GM12878 (cell line): ENCODE results near the gene PLEKHA7. TPM values are rescaled to one million over a fixed set of nuclear protein-coding genes. Genes with fewer than 3 reads are reported as not detected.

Experiments used
- ATAC-seq: fragments of 200-7000 bp; cut with Tn5 transposase; 3 replicates; pipeline ENCODE4 v1.9.1; 2020; ENCODE audit warnings: mild to moderate bottlenecking, moderate library complexity
- BruUV-seq: library from RNA; stranded (reverse); fragments of 400-500 nt; replicated peaks from 2 replicates; lab custom pipeline; 2021; lab: Mats Ljungman, UMichigan
- CTCF ChIA-PET: fragments of 300-600 bp; sonication (Branson Sonifier 250); formaldehyde crosslinking; extraction: SDS; loops from one replicate; lab custom pipeline; 2021; ENCODE audit warnings: inconsistent platforms; lab: Yijun Ruan, JAX
- POLR2A ChIA-PET: fragments of 350-600 bp; formaldehyde crosslinking; extraction: SDS; loops from one replicate; lab custom pipeline; 2021; ENCODE audit warnings: inconsistent platforms; lab: Charles Lee
- RAD21 ChIA-PET: fragments of 300-600 bp; sonication (Branson Sonifier 250); formaldehyde crosslinking; loops from one replicate; lab custom pipeline; 2023; ENCODE audit warnings: antibody characterized with exemption; ENCODE audit not compliant: unreplicated experiment; lab: Charles Lee
- SMC1A ChIA-PET: fragments of 300-600 bp; sonication (Branson Sonifier 250); formaldehyde crosslinking; loops from one replicate; lab custom pipeline; 2023; ENCODE audit not compliant: unreplicated experiment, uncharacterized antibody; lab: Charles Lee
- DNase-seq: peaks from one replicate; pipeline ENCODE4 v3.0.0-alpha.2; 2011; ENCODE audit warnings: low read depth, low spot score
- FAIRE-seq: peaks from 3 replicates; lab custom pipeline; 2011; peaks lifted over from hg19 to GRCh38; lab: Jason Lieb, UNC
- H2AFZ ChIP-seq: 2 replicates; pipeline ENCODE4 v1.6.0; 2011; ENCODE audit warnings: low read depth, low read length, control low read depth; ENCODE audit not compliant: control insufficient read depth
- H3K27ac ChIP-seq: 2 replicates; pipeline ENCODE4 v1.5.1; 2011; ENCODE audit warnings: control low read depth; ENCODE audit not compliant: control insufficient read depth, insufficient read depth
- H3K27me3 ChIP-seq, 2 experiments: replicated peaks in 1 of 2; 2 replicates each; pipeline versions ENCODE4 v1.6.0 to v1.6.1; 2011; ENCODE audit warnings: low read length in 1 of 2; ENCODE audit not compliant: control insufficient read depth in 2 of 2, insufficient read depth in 2 of 2
- H3K36me3 ChIP-seq, 2 experiments: 2 replicates each; pipeline ENCODE4 v1.5.1; 2011; ENCODE audit warnings: low read length in 1 of 2; ENCODE audit not compliant: control insufficient read depth in 2 of 2, insufficient read depth in 2 of 2
- H3K4me1 ChIP-seq: 2 replicates; pipeline ENCODE4 v1.6.1; 2011; ENCODE audit warnings: mild to moderate bottlenecking, low read length, moderate library complexity, mixed read lengths; ENCODE audit not compliant: control insufficient read depth, insufficient read depth
- H3K4me2 ChIP-seq: 2 replicates; pipeline ENCODE4 v1.6.0; 2011; ENCODE audit warnings: control low read depth; ENCODE audit not compliant: control insufficient read depth, insufficient read depth
- H3K4me3 ChIP-seq: fragments of 200-600 bp; sonication (generic); 2 replicates; pipeline ENCODE4 v1.5.1; 2016
- H3K79me2 ChIP-seq: 2 replicates; pipeline ENCODE4 v1.6.0; 2011; ENCODE audit warnings: low read length; ENCODE audit not compliant: control insufficient read depth, insufficient read depth
- H3K9ac ChIP-seq: 2 replicates; pipeline ENCODE4 v1.8.0; 2011; ENCODE audit warnings: low read length, control low read depth, mixed read lengths; ENCODE audit not compliant: control insufficient read depth, insufficient read depth
- H3K9me3 ChIP-seq: replicated peaks from 3 replicates; pipeline ENCODE4 v1.5.1; 2011; ENCODE audit warnings: mild to moderate bottlenecking, low read length; ENCODE audit not compliant: control insufficient read depth, insufficient read depth
- H4K20me1 ChIP-seq: 2 replicates; pipeline ENCODE4 v1.6.0; 2011; ENCODE audit not compliant: control insufficient read depth, insufficient read depth
- EP300 ChIP-seq, 2 experiments: fragments of 150-350 bp in 1 of 2; IDR thresholded peaks; 2 replicates each; pipeline ENCODE4 v1.6.1; 2011 to 2012; ENCODE audit warnings: low read depth in 2 of 2, low read length in 2 of 2, borderline replicate concordance in 1 of 2, improper control_type of control experiment in 1 of 2, inconsistent platforms in 1 of 2; ENCODE audit not compliant: control insufficient read depth in 1 of 2
- ETV6 ChIP-seq, 2 experiments: fragments of 450-650 bp in 1 of 2; IDR thresholded peaks in 1 of 2; conservative IDR thresholded peaks in 1 of 2; 2 replicates each; pipeline ENCODE4 v1.6.1; 2014; ENCODE audit warnings: antibody characterized with exemption in 1 of 2, borderline replicate concordance in 1 of 2, low read depth in 1 of 2, mild to moderate bottlenecking in 1 of 2, moderate library complexity in 1 of 2
- JUNB ChIP-seq: IDR thresholded peaks from 2 replicates; pipeline ENCODE4 v1.6.1; 2016; ENCODE audit warnings: antibody characterized with exemption, mild to moderate bottlenecking
- RCOR1 ChIP-seq: conservative IDR thresholded peaks from 2 replicates; pipeline ENCODE4 v1.6.1; 2012; ENCODE audit warnings: low read depth, low read length, improper control_type of control experiment
- SREBF2 ChIP-seq: IDR thresholded peaks from 2 replicates; pipeline ENCODE4 v1.6.1; 2012; ENCODE audit warnings: mild to moderate bottlenecking, low read length
- STAT3 ChIP-seq: IDR thresholded peaks from 2 replicates; pipeline ENCODE4 v1.6.1; 2011; ENCODE audit warnings: low read depth, low read length, improper control_type of control experiment
- SUPT20H ChIP-seq: IDR thresholded peaks from 2 replicates; pipeline ENCODE4 v1.6.1; 2011; ENCODE audit warnings: low read depth, mild to moderate bottlenecking, low read length, moderate library complexity, borderline replicate concordance; ENCODE audit not compliant: control insufficient read depth
- WGBS: methylation state at CpG from one replicate; pipeline ENCODE4 v1.1.6; 2016; ENCODE audit warnings: low lambda C conversion rate; ENCODE audit not compliant: insufficient replicate concordance, insufficient coverage; ENCODE audit errors: missing lambda C conversion rate; 5-methylcytosine and 5-hydroxymethylcytosine counted together
- in situ Hi-C: fragments of 300-500 bp; cut with MboI; formaldehyde crosslinking; loops from 9 replicates; pipeline ENCODE4 v1.14.3; 2018; ENCODE audit warnings: mixed read lengths
- intact Hi-C: fragments of 100-400 bp; cut with micrococcal nuclease; formaldehyde crosslinking; loops from one replicate; pipeline ENCODE4 v1.14.2; 2022; ENCODE audit not compliant: unreplicated experiment
- polyA plus RNA-seq, 11 experiments: library from polyadenylated mRNA; depleted of rRNA in 4 of 11; unstranded in 6 of 11; stranded (reverse) in 5 of 11; fragments of >200 nt; fragmentation: Nextera tagmentation in 4 of 11; fragmentation: Illumina TruSeq in 1 of 11; extraction: Ambion mirVana in 4 of 11; extraction: Trizol in 1 of 11; gene quantifications; 1 replicate in 1 of 11; 2 replicates in 10 of 11; pipeline versions ENCODE4 v1.2.1 to v1.2.3, GENCODE V29; 2011 to 2016; ENCODE audit warnings: inconsistent platforms in 2 of 11, missing spikeins in 2 of 11, low read depth in 1 of 11
- total RNA-seq, 4 experiments: library from RNA; depleted of rRNA in 3 of 4; stranded (reverse); fragments of >200 nt in 3 of 4; fragmentation: Illumina TruSeq in 1 of 4; extraction: Trizol in 1 of 4; gene quantifications; 2 replicates each; pipeline versions ENCODE4 v1.2.1 to v1.2.3, GENCODE V29; 2013 to 2021
- TF ChIP-seq, protein P1 (sequence below): fragments of 450-650 bp; IDR thresholded peaks from 2 replicates; pipeline ENCODE4 v1.6.1; 2016; ENCODE audit warnings: mild to moderate bottlenecking, moderate library complexity, borderline replicate concordance
- TF ChIP-seq, protein P2 (sequence below): fragments of 450-650 bp; IDR thresholded peaks from 2 replicates; pipeline ENCODE4 v1.6.1; 2017; ENCODE audit warnings: antibody characterized with exemption, mild to moderate bottlenecking, moderate library complexity
- TF ChIP-seq, protein P3 (sequence below): fragments of 450-650 bp; IDR thresholded peaks from 2 replicates; pipeline ENCODE4 v1.6.1; 2017; ENCODE audit warnings: mild to moderate bottlenecking, moderate library complexity

PLEKHA7 gene
- total and polyA plus RNA-seq, 10 of the 15 experiments (the other 5 are each of a cell fraction or from before 2014, with no cell fraction given) = 0.45 to 5.3 (median 2.1) TPM

DNA sequence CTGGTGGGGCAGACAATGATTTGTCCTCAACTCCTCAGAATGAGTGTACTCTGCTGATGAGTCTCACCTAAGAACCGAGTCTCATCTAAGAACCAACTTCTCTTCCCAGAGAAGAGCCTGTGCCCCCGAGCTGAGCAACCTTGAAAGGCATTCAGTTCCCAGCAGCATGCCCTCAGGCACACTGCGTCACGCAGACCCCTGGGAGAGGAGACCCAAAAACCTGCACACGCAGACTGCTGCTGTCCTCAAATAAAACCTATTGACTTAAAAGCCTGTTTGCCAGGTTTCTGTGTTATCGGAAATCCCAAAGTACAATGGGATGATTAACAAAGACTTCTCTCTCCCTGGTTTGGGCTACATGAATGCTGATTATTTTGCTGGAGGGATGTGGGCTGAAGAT is 154.6 kb downstream of the PLEKHA7 start:
- no peak for ATAC-seq
- H3K36me3 ChIP-seq = no peaks in the 10 kb centered on the region
- H3K27ac ChIP-seq = no peak overlapping the region
- no TSS peak for BruUV-seq
- H2AFZ ChIP-seq = no peak overlapping the region
- H3K9ac ChIP-seq = no peak overlapping the region
- no peak for DNase-seq
- in situ Hi-C loops (no loop called here), intact Hi-C loops (no loop called here)
- no peaks in the 10 kb centered on the region for H4K20me1 ChIP-seq
- ChIA-PET POLR2A (no interaction called here), CTCF (no interaction called here), RAD21 (no interaction called here), SMC1A (interaction anchor here (0.8 to 1.1 kb wide), 3 partner anchors 8 to 74 kb away, joined by 3 read pairs; no protein-coding TSS in a partner anchor)
- H3K4me3 ChIP-seq = no peak overlapping the region
- no peaks in the 10 kb centered on the region for H3K79me2 ChIP-seq
- H3K4me2 ChIP-seq = no peak overlapping the region
- no peaks in the 10 kb centered on the region for H3K4me1 ChIP-seq
- TF ChIP-seq SUPT20H (no peak), ETV6 (conservative IDR thresholded peaks at IDR 0.05 in 1 of 2, IDR thresholded peaks at IDR 0.05 in 1 of 2; ENCODE audit: borderline replicate concordance in 1 of 2, low read depth in 1 of 2) (no peak), JUNB (no peak), STAT3 (no peak), SREBF2 (no peak), RCOR1 (no peak), EP300 (IDR thresholded peaks at IDR 0.05; ENCODE audit: borderline replicate concordance in 1 of 2, control insufficient read depth in 1 of 2, low read depth in 2 of 2, low read length in 2 of 2) (no peak)
- TF ChIP-seq, protein P1, sequence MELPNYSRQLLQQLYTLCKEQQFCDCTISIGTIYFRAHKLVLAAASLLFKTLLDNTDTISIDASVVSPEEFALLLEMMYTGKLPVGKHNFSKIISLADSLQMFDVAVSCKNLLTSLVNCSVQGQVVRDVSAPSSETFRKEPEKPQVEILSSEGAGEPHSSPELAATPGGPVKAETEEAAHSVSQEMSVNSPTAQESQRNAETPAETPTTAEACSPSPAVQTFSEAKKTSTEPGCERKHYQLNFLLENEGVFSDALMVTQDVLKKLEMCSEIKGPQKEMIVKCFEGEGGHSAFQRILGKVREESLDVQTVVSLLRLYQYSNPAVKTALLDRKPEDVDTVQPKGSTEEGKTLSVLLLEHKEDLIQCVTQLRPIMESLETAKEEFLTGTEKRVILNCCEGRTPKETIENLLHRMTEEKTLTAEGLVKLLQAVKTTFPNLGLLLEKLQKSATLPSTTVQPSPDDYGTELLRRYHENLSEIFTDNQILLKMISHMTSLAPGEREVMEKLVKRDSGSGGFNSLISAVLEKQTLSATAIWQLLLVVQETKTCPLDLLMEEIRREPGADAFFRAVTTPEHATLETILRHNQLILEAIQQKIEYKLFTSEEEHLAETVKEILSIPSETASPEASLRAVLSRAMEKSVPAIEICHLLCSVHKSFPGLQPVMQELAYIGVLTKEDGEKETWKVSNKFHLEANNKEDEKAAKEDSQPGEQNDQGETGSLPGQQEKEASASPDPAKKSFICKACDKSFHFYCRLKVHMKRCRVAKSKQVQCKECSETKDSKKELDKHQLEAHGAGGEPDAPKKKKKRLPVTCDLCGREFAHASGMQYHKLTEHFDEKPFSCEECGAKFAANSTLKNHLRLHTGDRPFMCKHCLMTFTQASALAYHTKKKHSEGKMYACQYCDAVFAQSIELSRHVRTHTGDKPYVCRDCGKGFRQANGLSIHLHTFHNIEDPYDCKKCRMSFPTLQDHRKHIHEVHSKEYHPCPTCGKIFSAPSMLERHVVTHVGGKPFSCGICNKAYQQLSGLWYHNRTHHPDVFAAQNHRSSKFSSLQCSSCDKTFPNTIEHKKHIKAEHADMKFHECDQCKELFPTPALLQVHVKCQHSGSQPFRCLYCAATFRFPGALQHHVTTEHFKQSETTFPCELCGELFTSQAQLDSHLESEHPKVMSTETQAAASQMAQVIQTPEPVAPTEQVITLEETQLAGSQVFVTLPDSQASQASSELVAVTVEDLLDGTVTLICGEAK = no peak
- TF ChIP-seq, protein P2, sequence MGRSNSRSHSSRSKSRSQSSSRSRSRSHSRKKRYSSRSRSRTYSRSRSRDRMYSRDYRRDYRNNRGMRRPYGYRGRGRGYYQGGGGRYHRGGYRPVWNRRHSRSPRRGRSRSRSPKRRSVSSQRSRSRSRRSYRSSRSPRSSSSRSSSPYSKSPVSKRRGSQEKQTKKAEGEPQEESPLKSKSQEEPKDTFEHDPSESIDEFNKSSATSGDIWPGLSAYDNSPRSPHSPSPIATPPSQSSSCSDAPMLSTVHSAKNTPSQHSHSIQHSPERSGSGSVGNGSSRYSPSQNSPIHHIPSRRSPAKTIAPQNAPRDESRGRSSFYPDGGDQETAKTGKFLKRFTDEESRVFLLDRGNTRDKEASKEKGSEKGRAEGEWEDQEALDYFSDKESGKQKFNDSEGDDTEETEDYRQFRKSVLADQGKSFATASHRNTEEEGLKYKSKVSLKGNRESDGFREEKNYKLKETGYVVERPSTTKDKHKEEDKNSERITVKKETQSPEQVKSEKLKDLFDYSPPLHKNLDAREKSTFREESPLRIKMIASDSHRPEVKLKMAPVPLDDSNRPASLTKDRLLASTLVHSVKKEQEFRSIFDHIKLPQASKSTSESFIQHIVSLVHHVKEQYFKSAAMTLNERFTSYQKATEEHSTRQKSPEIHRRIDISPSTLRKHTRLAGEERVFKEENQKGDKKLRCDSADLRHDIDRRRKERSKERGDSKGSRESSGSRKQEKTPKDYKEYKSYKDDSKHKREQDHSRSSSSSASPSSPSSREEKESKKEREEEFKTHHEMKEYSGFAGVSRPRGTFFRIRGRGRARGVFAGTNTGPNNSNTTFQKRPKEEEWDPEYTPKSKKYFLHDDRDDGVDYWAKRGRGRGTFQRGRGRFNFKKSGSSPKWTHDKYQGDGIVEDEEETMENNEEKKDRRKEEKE = no peak
- TF ChIP-seq, protein P3, sequence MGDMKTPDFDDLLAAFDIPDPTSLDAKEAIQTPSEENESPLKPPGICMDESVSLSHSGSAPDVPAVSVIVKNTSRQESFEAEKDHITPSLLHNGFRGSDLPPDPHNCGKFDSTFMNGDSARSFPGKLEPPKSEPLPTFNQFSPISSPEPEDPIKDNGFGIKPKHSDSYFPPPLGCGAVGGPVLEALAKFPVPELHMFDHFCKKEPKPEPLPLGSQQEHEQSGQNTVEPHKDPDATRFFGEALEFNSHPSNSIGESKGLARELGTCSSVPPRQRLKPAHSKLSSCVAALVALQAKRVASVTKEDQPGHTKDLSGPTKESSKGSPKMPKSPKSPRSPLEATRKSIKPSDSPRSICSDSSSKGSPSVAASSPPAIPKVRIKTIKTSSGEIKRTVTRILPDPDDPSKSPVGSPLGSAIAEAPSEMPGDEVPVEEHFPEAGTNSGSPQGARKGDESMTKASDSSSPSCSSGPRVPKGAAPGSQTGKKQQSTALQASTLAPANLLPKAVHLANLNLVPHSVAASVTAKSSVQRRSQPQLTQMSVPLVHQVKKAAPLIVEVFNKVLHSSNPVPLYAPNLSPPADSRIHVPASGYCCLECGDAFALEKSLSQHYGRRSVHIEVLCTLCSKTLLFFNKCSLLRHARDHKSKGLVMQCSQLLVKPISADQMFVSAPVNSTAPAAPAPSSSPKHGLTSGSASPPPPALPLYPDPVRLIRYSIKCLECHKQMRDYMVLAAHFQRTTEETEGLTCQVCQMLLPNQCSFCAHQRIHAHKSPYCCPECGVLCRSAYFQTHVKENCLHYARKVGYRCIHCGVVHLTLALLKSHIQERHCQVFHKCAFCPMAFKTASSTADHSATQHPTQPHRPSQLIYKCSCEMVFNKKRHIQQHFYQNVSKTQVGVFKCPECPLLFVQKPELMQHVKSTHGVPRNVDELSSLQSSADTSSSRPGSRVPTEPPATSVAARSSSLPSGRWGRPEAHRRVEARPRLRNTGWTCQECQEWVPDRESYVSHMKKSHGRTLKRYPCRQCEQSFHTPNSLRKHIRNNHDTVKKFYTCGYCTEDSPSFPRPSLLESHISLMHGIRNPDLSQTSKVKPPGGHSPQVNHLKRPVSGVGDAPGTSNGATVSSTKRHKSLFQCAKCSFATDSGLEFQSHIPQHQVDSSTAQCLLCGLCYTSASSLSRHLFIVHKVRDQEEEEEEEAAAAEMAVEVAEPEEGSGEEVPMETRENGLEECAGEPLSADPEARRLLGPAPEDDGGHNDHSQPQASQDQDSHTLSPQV = no peak
- WGBS = 62% methylated on average over 6 of the region's 6 CpGs
- FAIRE-seq = no peak
- H3K27me3 ChIP-seq = peaks cover 0 to 2% of the 10 kb centered on the region in 2 experiments; a peak in 1 of 4 replicates
- H3K9me3 ChIP-seq = no peaks in the 10 kb centered on the region; the same call in 1 of the 3 replicates
